Measurements from ENCODE around the gene ARHGEF7.
"Not testable (repeated sequence)": the region's sequence is repeated elsewhere in the genome, so short reads cannot be mapped to it uniquely, and the experiment has no call there.

ARHGEF7 gene, protein sequence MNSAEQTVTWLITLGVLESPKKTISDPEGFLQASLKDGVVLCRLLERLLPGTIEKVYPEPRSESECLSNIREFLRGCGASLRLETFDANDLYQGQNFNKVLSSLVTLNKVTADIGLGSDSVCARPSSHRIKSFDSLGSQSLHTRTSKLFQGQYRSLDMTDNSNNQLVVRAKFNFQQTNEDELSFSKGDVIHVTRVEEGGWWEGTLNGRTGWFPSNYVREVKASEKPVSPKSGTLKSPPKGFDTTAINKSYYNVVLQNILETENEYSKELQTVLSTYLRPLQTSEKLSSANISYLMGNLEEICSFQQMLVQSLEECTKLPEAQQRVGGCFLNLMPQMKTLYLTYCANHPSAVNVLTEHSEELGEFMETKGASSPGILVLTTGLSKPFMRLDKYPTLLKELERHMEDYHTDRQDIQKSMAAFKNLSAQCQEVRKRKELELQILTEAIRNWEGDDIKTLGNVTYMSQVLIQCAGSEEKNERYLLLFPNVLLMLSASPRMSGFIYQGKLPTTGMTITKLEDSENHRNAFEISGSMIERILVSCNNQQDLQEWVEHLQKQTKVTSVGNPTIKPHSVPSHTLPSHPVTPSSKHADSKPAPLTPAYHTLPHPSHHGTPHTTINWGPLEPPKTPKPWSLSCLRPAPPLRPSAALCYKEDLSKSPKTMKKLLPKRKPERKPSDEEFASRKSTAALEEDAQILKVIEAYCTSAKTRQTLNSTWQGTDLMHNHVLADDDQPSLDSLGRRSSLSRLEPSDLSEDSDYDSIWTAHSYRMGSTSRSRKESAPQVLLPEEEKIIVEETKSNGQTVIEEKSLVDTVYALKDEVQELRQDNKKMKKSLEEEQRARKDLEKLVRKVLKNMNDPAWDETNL
- total RNA-seq: 68.5 to 148 (median 82.8) reads per million in 9 experiments

DNA sequence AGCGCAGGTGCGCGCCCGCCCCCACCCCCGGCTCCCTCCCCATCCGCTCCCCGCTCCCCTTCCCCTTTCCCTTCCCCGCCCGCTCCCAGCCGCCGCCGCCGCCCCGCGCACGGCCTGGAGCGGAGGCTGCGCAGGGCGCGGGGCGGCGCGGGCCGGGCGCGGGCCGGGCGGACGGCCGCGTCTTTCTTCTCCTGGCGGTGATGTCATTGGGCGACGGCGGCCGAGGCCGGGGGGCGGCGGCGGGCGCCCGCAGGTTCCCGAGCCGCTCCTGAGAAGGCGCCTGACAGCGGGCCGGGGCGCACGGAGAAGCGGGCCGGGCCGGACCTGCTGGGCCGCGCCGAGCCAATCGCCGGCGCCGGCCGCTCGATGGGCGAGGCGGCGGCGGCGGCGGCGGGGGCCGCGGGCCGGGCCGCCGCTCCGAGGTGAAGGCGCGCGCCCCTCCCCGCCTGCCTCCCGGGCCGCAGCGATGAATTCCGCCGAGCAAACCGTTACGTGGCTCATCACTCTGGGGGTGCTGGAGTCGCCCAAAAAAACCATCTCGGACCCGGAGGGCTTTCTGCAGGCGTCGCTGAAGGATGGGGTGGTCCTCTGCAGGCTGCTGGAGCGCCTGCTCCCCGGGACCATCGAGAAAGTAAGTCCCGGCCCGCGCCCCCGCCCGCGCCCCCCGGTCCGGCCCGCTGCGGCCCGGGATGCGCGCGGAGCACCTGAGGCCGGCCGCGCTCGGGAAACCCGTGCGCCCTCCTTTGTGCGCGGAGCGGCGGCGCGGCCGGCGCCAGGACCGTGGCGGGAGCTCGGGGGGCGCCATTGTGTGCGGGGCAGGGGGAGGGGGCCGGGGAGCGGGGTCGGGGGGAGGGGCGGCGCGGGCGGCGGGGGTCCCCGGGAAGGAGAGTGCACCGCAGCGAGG, at the start of gene ARHGEF7:
Gene ARHGEF7 (plus strand): TSS at position 250 of the 904 bp plus-strand sequence. CDS start 217 bp downstream, at position 467.
- H3K27me3 Mint-ChIP-seq: peaks cover 76 to 87% of the 10 kb centered on the region in 2 donors
- ATAC-seq (replicated peaks) (peak; percentile 50), DNase-seq (no peak)
- H3K4me3 Mint-ChIP-seq: peak within 1 kb of the TSS; percentile 86 to 87
- H3K4me1 Mint-ChIP-seq (ENCODE audit: low read depth in 2 of 2): peaks cover 11 to 12% of the 10 kb centered on the region in 2 donors
- H3K36me3 Mint-ChIP-seq (ENCODE audit: insufficient read depth): no peaks in the 10 kb centered on the region
- no peak within 1 kb of the TSS for H3K27ac Mint-ChIP-seq
- no peaks in the 10 kb centered on the region for H3K9me3 Mint-ChIP-seq

DNA sequence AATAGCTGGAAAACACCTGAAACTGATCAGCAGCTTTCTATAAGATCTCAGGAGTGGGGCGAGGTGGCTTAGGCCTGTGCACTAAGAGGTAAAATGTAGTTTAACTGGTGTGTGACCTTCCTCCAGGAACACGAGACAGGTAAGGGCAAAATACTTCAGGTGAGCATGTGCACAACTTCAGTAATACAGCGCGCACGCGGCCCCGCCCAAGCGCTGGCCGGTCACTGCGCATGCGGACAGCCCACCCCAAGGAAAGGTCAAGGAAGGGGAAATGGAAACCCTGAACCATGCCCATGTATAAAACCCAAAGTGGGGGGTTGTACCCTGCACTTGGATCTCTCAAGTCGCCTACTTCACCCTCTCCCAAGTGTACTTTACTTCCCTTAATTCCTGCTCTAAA, 49.4 kb upstream of the ARHGEF7 start:
- Mint-ChIP-seq H3K36me3 (ENCODE audit: insufficient read depth) (peaks cover 3% of the 10 kb centered on the region), H3K4me1 (ENCODE audit: low read depth in 2 of 2) (peaks cover 3 to 10% of the 10 kb centered on the region in 2 donors), H3K4me3 (no peak overlapping the region), H3K27me3 (peaks cover 79 to 96% of the 10 kb centered on the region in 2 donors), H3K27ac (no peak overlapping the region), H3K9me3 (peaks cover 2 to 3% of the 10 kb centered on the region in 2 donors)
- no peak for DNase-seq
- ATAC-seq (replicated peaks): no peak

DNA sequence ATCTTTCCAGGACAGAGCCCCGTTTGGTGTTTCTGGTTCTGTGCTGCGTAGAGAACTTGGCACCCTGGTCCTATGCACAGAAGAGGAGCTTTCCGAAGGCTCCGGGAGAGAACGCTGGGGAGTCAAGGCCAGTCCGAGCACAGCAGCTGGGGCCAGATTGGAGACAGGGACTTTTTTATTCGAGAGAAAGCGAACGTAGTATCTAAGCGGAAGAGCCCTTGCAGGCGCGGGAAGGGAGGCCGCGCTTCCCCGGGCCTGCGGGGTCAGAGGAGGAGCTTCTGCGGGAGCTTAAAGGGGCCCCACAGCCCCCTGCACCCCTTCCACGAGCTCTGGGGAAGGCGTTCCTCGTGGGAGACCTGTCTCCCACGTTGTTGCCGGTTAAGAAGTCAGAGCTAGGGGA, 48.6 kb upstream of the ARHGEF7 start:
- peaks cover 3 to 12% of the 10 kb centered on the region in 2 donors for H3K4me1 Mint-ChIP-seq (ENCODE audit: low read depth in 2 of 2)
- no peak overlapping the region for H3K27ac Mint-ChIP-seq
- H3K27me3 Mint-ChIP-seq: peaks cover 84 to 98% of the 10 kb centered on the region in 2 donors
- peaks cover 3% of the 10 kb centered on the region for H3K36me3 Mint-ChIP-seq (ENCODE audit: insufficient read depth)
- H3K9me3 Mint-ChIP-seq: peaks cover 4 to 10% of the 10 kb centered on the region in 2 donors
- DNase-seq: no peak
- no peak for ATAC-seq (replicated peaks)
- H3K4me3 Mint-ChIP-seq: peak overlapping the region; percentile 65 to 78

DNA sequence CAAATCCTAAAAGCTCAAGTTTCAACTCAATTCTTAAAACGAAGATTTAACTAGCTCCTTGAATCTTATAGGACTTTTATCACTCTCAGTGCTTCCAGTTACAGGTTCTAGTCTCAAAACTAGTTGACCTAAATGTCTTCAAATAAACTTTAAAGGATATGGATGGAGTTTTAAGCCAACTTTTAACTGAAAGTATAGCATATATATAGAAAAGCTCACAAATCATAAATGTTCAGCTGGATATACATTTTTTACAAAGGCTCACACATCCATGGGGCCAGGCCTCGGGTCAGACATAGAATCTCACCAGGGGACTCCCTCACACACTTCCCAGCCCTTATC, 47.1 kb upstream of the ARHGEF7 start:
- ATAC-seq (replicated peaks): no peak

DNA sequence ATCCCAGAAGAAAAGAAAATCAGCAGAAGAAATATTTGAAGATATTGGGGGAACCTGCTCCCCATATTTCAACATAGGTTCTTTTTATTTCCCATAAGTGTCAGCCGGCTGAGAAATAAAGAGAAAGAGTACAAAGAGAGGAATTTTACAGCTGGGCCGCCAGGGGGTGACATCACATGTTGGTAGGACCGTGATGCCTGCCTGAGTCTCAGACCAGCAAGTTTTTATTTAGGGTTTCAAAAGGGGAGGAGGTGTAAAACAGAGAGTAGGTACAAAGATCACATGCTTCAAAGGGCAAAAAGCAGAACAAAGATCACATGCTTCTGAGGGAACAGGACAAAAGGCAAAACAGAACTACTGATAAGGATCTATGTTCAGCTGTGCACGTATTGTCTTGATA, 44.0 kb upstream of the ARHGEF7 start:
- not testable (repeated sequence) for DNase-seq; H3K27ac Mint-ChIP-seq; ATAC-seq (replicated peaks); H3K36me3 Mint-ChIP-seq (ENCODE audit: insufficient read depth); H3K4me3 Mint-ChIP-seq
- H3K9me3 Mint-ChIP-seq: peaks cover 16 to 28% of the 10 kb centered on the region in 2 donors
- H3K27me3 Mint-ChIP-seq: peaks cover 48 to 62% of the 10 kb centered on the region in 2 donors
- H3K4me1 Mint-ChIP-seq (ENCODE audit: low read depth in 2 of 2): peaks cover 3 to 12% of the 10 kb centered on the region in 2 donors

More for the DNA sequence above, 47.1 kb upstream of the ARHGEF7 start:
- H3K27ac Mint-ChIP-seq: no peak overlapping the region
- H3K4me1 Mint-ChIP-seq (ENCODE audit: low read depth in 2 of 2): peaks cover 3 to 12% of the 10 kb centered on the region in 2 donors
- H3K36me3 Mint-ChIP-seq (ENCODE audit: insufficient read depth): peaks cover 6% of the 10 kb centered on the region
- peak overlapping the region; percentile 65 to 78 for H3K4me3 Mint-ChIP-seq
- H3K27me3 Mint-ChIP-seq: peaks cover 79 to 94% of the 10 kb centered on the region in 2 donors
- no peak for DNase-seq
- peaks cover 6 to 17% of the 10 kb centered on the region in 2 donors for H3K9me3 Mint-ChIP-seq

DNA sequence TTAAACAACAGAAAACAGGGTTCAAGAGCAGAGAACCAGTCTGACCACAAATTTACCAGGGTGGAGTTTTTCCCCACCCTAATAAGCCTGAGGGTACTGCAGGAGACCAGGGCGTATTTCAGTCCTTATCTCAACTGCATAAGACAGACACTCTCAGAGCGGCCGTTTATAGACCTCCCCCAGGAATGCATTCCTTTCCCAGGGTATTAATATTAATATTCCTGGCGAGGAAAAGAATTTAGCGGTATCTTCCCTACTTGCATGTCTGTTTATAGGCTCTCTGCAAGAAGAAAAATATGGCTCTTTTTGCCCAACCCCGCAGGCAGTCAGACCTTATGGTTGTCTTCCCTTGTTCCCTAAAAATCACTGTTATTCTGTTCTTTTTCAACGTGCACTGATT, 43.6 kb upstream of the ARHGEF7 start:
- ATAC-seq (replicated peaks); H3K36me3 Mint-ChIP-seq (ENCODE audit: insufficient read depth); H3K4me1 Mint-ChIP-seq (ENCODE audit: low read depth in 2 of 2); DNase-seq; H3K27ac Mint-ChIP-seq; H3K4me3 Mint-ChIP-seq: not testable (repeated sequence)
- peaks cover 16 to 28% of the 10 kb centered on the region in 2 donors for H3K9me3 Mint-ChIP-seq
- peaks cover 44 to 58% of the 10 kb centered on the region in 2 donors for H3K27me3 Mint-ChIP-seq

DNA sequence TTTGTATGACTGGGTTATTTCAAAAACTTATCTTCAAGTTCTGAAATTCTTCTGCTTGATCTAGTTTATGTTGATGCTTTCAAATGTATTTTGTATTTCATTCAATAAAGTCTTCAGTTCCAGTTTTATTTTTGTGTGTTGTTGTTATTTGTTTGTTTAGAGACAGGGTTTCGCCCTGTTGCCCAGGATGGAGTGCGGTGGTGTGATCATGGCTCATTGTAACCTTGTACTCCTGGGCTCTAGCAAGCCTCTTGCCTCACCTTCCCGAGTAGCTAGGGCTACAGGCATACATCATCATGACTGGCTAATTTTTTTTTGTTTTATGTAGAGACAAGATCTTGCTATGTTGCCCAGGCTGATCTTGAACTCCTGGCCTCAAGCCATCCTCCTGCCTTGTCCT, 40.3 kb upstream of the ARHGEF7 start:
- DNase-seq (no peak), ATAC-seq (replicated peaks) (no peak)
- peaks cover 0 to 4% of the 10 kb centered on the region in 2 donors for H3K4me1 Mint-ChIP-seq (ENCODE audit: low read depth in 2 of 2)
- peaks cover 16 to 28% of the 10 kb centered on the region in 2 donors for H3K9me3 Mint-ChIP-seq
- no peak overlapping the region for H3K27ac Mint-ChIP-seq
- peaks cover 25 to 40% of the 10 kb centered on the region in 2 donors for H3K27me3 Mint-ChIP-seq
- H3K36me3 Mint-ChIP-seq (ENCODE audit: insufficient read depth): peaks cover 4% of the 10 kb centered on the region
- no peak overlapping the region for H3K4me3 Mint-ChIP-seq

DNA sequence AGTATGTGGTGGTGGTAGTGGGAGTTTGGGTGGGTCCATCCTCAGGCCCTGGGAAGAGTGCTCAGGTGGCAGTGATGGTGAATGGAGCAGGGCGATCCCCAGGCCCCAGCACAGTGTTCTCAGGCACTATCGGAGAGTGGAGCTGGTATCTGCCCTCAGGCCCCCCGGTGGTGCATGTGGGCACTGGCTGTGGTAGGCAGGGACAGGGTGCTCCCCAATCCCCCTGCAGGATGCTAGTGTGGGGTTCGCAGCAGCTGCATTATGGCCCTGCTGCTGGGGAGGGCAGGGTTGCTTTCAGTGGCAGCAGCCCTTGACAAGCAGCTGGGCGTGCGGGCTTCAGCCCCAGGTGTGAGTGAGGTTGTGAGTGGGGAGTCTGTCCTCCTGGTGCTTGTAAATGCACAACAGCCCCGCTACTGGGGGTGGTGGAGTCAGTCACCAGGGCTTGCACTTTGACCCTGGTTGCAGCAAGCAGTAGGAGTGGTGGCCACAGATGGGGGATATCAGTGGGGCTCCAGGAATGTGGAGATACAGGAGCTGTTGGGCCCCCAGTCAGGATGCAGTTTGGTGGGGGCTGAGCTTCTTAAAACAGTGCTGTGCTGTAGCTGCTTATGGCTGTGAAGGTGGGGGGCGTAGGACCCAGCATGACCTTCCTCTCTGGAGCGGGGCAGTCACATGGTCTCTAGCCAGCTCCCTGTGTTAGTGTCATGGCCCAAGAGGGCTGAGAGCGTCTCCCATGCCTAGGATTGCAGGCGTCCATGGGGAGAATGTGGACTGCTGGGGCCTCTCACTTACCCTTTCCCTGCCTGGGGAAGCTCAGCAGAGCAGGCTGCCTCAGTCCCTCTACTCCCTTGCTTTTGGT, 38.7 kb upstream of the ARHGEF7 start:
- Mint-ChIP-seq H3K27ac (no peak overlapping the region), H3K36me3 (ENCODE audit: insufficient read depth) (peaks cover 4% of the 10 kb centered on the region), H3K27me3 (peaks cover 24 to 40% of the 10 kb centered on the region in 2 donors), H3K4me3 (no peak overlapping the region), H3K9me3 (peaks cover 12 to 18% of the 10 kb centered on the region in 2 donors), H3K4me1 (ENCODE audit: low read depth in 2 of 2) (no peaks in the 10 kb centered on the region)
- no peak for DNase-seq
- no peak for ATAC-seq (replicated peaks)

DNA sequence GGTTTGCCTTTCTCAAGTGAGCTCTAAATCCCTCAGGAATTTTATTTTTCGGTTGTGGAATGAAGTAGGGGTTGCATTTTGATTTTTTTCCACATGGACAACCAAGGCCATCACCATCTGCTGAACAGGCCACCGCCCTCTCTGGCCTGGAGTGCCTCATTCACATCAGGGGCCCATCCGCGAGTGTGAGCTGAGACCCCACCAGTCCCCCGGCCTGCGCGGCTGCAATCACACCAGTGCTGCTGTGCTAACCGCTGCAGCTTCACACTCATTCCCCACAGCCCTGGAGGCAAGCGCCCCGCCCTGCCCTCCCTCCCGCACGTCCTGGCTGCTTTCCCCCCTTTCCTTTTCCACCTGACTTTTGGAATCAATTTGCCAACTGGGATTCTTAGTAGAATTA, 35.7 kb upstream of the ARHGEF7 start:
- Mint-ChIP-seq H3K27ac (no peak overlapping the region), H3K4me3 (no peak overlapping the region), H3K4me1 (ENCODE audit: low read depth in 2 of 2) (no peaks in the 10 kb centered on the region), H3K36me3 (ENCODE audit: insufficient read depth) (no peaks in the 10 kb centered on the region), H3K27me3 (peaks cover 19 to 50% of the 10 kb centered on the region in 2 donors), H3K9me3 (peaks cover 0 to 7% of the 10 kb centered on the region in 2 donors)
- ATAC-seq (replicated peaks) (no peak), DNase-seq (no peak)

DNA sequence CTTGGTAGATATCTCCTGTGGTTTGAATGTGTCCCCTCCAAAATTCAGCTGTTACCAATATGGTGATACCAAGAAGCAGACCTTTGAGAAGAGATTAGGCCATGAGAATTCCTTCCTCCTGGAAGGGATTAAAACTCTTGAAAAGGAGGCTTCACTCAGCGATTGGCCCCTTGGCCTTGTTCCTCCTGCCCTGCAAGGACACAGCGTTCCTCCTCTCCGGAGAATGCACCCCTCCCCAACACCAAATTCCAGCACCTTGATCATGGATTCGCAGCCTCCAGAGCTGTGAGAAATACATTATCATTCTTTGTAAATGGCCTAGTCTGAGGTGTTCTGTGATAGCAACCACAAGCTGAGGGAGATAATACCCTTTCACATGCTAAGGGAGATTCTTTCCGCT, 34.5 kb upstream of the ARHGEF7 start:
- ATAC-seq (replicated peaks): no peak
- Mint-ChIP-seq H3K27ac (no peak overlapping the region), H3K36me3 (ENCODE audit: insufficient read depth) (no peaks in the 10 kb centered on the region), H3K9me3 (peaks cover 0 to 4% of the 10 kb centered on the region in 2 donors), H3K4me1 (ENCODE audit: low read depth in 2 of 2) (no peaks in the 10 kb centered on the region), H3K27me3 (peaks cover 19 to 50% of the 10 kb centered on the region in 2 donors), H3K4me3 (no peak overlapping the region)
- DNase-seq: no peak

DNA sequence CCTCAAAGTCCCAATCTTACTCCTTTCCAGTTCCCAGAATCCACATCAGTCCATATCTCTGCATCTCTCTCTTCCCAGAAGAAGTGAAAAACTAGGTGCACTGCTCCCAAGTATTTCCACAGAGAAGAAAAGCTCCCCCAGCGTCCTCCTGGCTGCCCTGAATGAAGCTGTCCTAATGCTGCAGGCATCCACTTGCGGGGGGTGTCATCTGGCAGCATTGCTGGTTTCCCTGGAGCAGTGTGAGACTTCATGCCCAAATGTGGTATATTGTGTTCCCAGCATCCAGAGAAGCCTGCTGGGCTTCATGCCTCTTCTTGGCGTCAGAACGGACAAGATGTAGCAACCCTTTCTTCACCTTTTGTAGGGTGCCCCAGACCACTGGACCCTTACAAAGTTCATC, 32.9 kb upstream of the ARHGEF7 start:
- Mint-ChIP-seq H3K27ac (no peak overlapping the region), H3K27me3 (peaks cover 30 to 62% of the 10 kb centered on the region in 2 donors), H3K4me1 (ENCODE audit: low read depth in 2 of 2) (no peaks in the 10 kb centered on the region)

DNA sequence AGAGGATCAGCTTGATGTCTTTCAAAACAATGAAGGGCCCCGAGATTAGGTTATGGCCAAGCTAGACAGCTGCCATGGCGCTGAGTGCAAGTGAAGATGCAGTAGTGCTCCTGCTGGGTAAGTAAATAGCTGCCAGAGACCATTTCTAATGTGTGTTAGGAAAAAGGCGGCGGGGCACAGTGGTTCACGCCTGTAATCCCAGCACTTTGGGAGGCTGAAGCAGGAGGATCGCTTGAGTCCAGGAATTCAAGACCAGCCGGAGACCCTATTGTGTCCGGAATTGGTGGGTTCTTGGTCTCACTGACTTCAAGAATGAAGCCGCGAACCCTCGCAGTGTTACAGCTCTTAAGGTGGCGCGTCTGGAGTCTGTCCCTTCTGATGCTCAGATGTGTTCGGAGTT, 32.3 kb upstream of the ARHGEF7 start:
- H3K9me3 Mint-ChIP-seq; DNase-seq; H3K4me3 Mint-ChIP-seq; H3K36me3 Mint-ChIP-seq (ENCODE audit: insufficient read depth); H3K27ac Mint-ChIP-seq; ATAC-seq (replicated peaks); H3K4me1 Mint-ChIP-seq (ENCODE audit: low read depth in 2 of 2): not testable (repeated sequence)
- peaks cover 30 to 62% of the 10 kb centered on the region in 2 donors for H3K27me3 Mint-ChIP-seq

More for the DNA sequence above, 32.9 kb upstream of the ARHGEF7 start:
- ATAC-seq (replicated peaks): no peak
- Mint-ChIP-seq H3K36me3 (ENCODE audit: insufficient read depth) (no peaks in the 10 kb centered on the region), H3K4me3 (no peak overlapping the region), H3K9me3 (no peaks in the 10 kb centered on the region)
- DNase-seq: no peak

Data from effector memory CD8-positive, alpha-beta T cell (primary cell).